ENCODE data around the gene PKD1.

DNA sequence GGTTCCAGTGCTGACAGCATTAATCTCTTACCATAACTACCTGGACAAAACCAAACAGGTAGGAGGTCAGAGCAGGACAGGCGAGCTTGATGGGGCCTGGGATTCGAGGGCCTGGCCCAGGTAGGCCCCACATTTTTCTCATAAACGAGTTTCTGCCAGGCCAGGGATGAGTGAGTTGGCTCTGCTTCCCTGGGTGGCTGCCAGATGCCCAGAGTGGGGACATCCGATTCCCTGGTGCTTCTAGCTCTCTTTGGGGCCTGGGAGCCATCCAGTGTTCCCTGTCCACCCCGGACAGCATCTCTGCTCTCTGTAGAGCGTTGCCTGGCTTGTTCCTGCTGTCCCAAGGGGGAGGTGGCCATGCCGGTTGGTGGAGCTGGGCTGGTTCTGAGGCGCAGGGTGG lies 62.8 kb downstream of the PKD1 start:
- TF ChIP-seq, protein P1, sequence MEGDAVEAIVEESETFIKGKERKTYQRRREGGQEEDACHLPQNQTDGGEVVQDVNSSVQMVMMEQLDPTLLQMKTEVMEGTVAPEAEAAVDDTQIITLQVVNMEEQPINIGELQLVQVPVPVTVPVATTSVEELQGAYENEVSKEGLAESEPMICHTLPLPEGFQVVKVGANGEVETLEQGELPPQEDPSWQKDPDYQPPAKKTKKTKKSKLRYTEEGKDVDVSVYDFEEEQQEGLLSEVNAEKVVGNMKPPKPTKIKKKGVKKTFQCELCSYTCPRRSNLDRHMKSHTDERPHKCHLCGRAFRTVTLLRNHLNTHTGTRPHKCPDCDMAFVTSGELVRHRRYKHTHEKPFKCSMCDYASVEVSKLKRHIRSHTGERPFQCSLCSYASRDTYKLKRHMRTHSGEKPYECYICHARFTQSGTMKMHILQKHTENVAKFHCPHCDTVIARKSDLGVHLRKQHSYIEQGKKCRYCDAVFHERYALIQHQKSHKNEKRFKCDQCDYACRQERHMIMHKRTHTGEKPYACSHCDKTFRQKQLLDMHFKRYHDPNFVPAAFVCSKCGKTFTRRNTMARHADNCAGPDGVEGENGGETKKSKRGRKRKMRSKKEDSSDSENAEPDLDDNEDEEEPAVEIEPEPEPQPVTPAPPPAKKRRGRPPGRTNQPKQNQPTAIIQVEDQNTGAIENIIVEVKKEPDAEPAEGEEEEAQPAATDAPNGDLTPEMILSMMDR (conservative IDR thresholded peaks at IDR 0.05) = no peak
- no peak for TF ChIP-seq ZFX (IDR thresholded peaks at IDR 0.05)

Measured in C4-2B (cell line).